ENCODE data around the gene COL4A2.

Gene COL4A2

GRCh38 chr13:110454956-110455355, 147.9 kb downstream of the COL4A2 start:
- no peak for DNase-seq (ENCODE audit: low spot score in 2 of 2)
- Histone ChIP-seq H3K9me3 (no peaks in the 10 kb centered on the region), H3K4me3 (no peak overlapping the region), H3K36me3 (replicated peaks) (no peaks in the 10 kb centered on the region), H3K4me1 (no peaks in the 10 kb centered on the region; the same call in 1 of the 2 replicates), H3K27me3 (ENCODE audit: low read depth) (no peaks in the 10 kb centered on the region)
- in situ Hi-C loops (cut with MboI; ENCODE audit: low sequenced_read_pairs): no loop called here

- H3K9me3 ChIP-seq: no peaks in the 10 kb centered on the region
- H3K36me3 ChIP-seq (replicated peaks): no peaks in the 10 kb centered on the region
- H3K4me3 ChIP-seq: no peak overlapping the region
- no peaks in the 10 kb centered on the region for H3K27me3 ChIP-seq (ENCODE audit: low read depth)
- no peaks in the 10 kb centered on the region; the same call in 1 of the 2 replicates for H3K4me1 ChIP-seq
- in situ Hi-C loops (cut with MboI; ENCODE audit: low sequenced_read_pairs): no loop called here
- no peak for DNase-seq (ENCODE audit: low spot score in 2 of 2)
These were observed 148.4 kb downstream of the COL4A2 start for GRCh38 chr13:110455444-110455843.

- Histone ChIP-seq H3K4me3 (no peak overlapping the region), H3K36me3 (replicated peaks) (no peaks in the 10 kb centered on the region), H3K9me3 (no peaks in the 10 kb centered on the region), H3K27me3 (ENCODE audit: low read depth) (no peaks in the 10 kb centered on the region), H3K4me1 (no peaks in the 10 kb centered on the region; the same call in 1 of the 2 replicates)
- peak; percentile 90 to 92 for DNase-seq (ENCODE audit: low spot score in 2 of 2)
- in situ Hi-C loops (cut with MboI; ENCODE audit: low sequenced_read_pairs): no loop called here
These were observed 148.9 kb downstream of the COL4A2 start for GRCh38 chr13:110455941-110456340.

- Histone ChIP-seq H3K9me3 (no peaks in the 10 kb centered on the region), H3K4me3 (no peak overlapping the region), H3K27me3 (ENCODE audit: low read depth) (no peaks in the 10 kb centered on the region), H3K4me1 (no peaks in the 10 kb centered on the region; the same call in 1 of the 2 replicates), H3K36me3 (replicated peaks) (no peaks in the 10 kb centered on the region)
- in situ Hi-C loops (cut with MboI; ENCODE audit: low sequenced_read_pairs): no loop called here
- no peak for DNase-seq (ENCODE audit: low spot score in 2 of 2)
These were observed 149.5 kb downstream of the COL4A2 start for GRCh38 chr13:110456550-110456949.

- in situ Hi-C loops (cut with MboI; ENCODE audit: low sequenced_read_pairs): no loop called here
- no peaks in the 10 kb centered on the region for H3K9me3 ChIP-seq
- no peak overlapping the region for H3K4me3 ChIP-seq
- no peak for DNase-seq (ENCODE audit: low spot score in 2 of 2)
- H3K27me3 ChIP-seq (ENCODE audit: low read depth): no peaks in the 10 kb centered on the region
- H3K36me3 ChIP-seq (replicated peaks): no peaks in the 10 kb centered on the region
- no peaks in the 10 kb centered on the region; the same call in 1 of the 2 replicates for H3K4me1 ChIP-seq
These were observed 150.3 kb downstream of the COL4A2 start for GRCh38 chr13:110457361-110457760.

- no peaks in the 10 kb centered on the region for H3K27me3 ChIP-seq (ENCODE audit: low read depth)
- H3K4me1 ChIP-seq: no peaks in the 10 kb centered on the region; the same call in 1 of the 2 replicates
- H3K36me3 ChIP-seq (replicated peaks): no peaks in the 10 kb centered on the region
- in situ Hi-C loops (cut with MboI; ENCODE audit: low sequenced_read_pairs): no loop called here
- DNase-seq (ENCODE audit: low spot score in 2 of 2): no peak
- no peak overlapping the region for H3K4me3 ChIP-seq
- H3K9me3 ChIP-seq: no peaks in the 10 kb centered on the region
These were observed 150.9 kb downstream of the COL4A2 start for GRCh38 chr13:110458017-110458416.

GRCh38 chr13:110458594-110459365, 151.7 kb downstream of the COL4A2 start:
- DNase-seq (ENCODE audit: low spot score in 2 of 2): no peak
- Histone ChIP-seq H3K4me3 (no peak overlapping the region), H3K9me3 (no peaks in the 10 kb centered on the region), H3K36me3 (replicated peaks) (no peaks in the 10 kb centered on the region), H3K27me3 (ENCODE audit: low read depth) (no peaks in the 10 kb centered on the region), H3K4me1 (no peaks in the 10 kb centered on the region; the same call in 1 of the 2 replicates)
- in situ Hi-C loops (cut with MboI; ENCODE audit: low sequenced_read_pairs): no loop called here

- Histone ChIP-seq H3K36me3 (replicated peaks) (no peaks in the 10 kb centered on the region), H3K9me3 (no peaks in the 10 kb centered on the region), H3K4me3 (no peak overlapping the region), H3K4me1 (no peaks in the 10 kb centered on the region; the same call in none of the 2 replicates), H3K27me3 (ENCODE audit: low read depth) (no peaks in the 10 kb centered on the region)
- in situ Hi-C loops (cut with MboI; ENCODE audit: low sequenced_read_pairs): no loop called here
- no peak for DNase-seq (ENCODE audit: low spot score in 2 of 2)
These were observed 155.0 kb downstream of the COL4A2 start for GRCh38 chr13:110462091-110462490.

GRCh38 chr13:110463156-110463555, 156.1 kb downstream of the COL4A2 start:
- in situ Hi-C loops (cut with MboI; ENCODE audit: low sequenced_read_pairs): no loop called here
- no peak for DNase-seq (ENCODE audit: low spot score in 2 of 2)
- H3K27me3 ChIP-seq (ENCODE audit: low read depth): no peaks in the 10 kb centered on the region
- H3K4me1 ChIP-seq: no peaks in the 10 kb centered on the region; the same call in none of the 2 replicates
- H3K9me3 ChIP-seq: no peaks in the 10 kb centered on the region
- H3K36me3 ChIP-seq (replicated peaks): no peaks in the 10 kb centered on the region
- no peak overlapping the region for H3K4me3 ChIP-seq

- Histone ChIP-seq H3K4me3 (no peak overlapping the region), H3K9me3 (no peaks in the 10 kb centered on the region), H3K27me3 (ENCODE audit: low read depth) (no peaks in the 10 kb centered on the region), H3K4me1 (no peaks in the 10 kb centered on the region; the same call in none of the 2 replicates), H3K36me3 (replicated peaks) (no peaks in the 10 kb centered on the region)
- DNase-seq (ENCODE audit: low spot score in 2 of 2): no peak
- in situ Hi-C loops (cut with MboI; ENCODE audit: low sequenced_read_pairs): no loop called here
These were observed 156.9 kb downstream of the COL4A2 start for GRCh38 chr13:110463871-110464510.

- no peaks in the 10 kb centered on the region; the same call in none of the 2 replicates for H3K4me1 ChIP-seq
- no peaks in the 10 kb centered on the region for H3K36me3 ChIP-seq (replicated peaks)
- DNase-seq (ENCODE audit: low spot score in 2 of 2): no peak
- no peaks in the 10 kb centered on the region for H3K9me3 ChIP-seq
- no peak overlapping the region for H3K4me3 ChIP-seq
- in situ Hi-C loops (cut with MboI; ENCODE audit: low sequenced_read_pairs): no loop called here
- H3K27me3 ChIP-seq (ENCODE audit: low read depth): no peaks in the 10 kb centered on the region
These were observed 157.7 kb downstream of the COL4A2 start for GRCh38 chr13:110464556-110465333.

GRCh38 chr13:110465696-110466095, 158.6 kb downstream of the COL4A2 start:
- Histone ChIP-seq H3K27me3 (ENCODE audit: low read depth) (no peaks in the 10 kb centered on the region), H3K4me1 (no peaks in the 10 kb centered on the region; the same call in none of the 2 replicates), H3K9me3 (no peaks in the 10 kb centered on the region), H3K4me3 (no peak overlapping the region), H3K36me3 (replicated peaks) (no peaks in the 10 kb centered on the region)
- DNase-seq (ENCODE audit: low spot score in 2 of 2): no peak
- in situ Hi-C loops (cut with MboI; ENCODE audit: low sequenced_read_pairs): no loop called here

- no peaks in the 10 kb centered on the region for H3K36me3 ChIP-seq (replicated peaks)
- in situ Hi-C loops (cut with MboI; ENCODE audit: low sequenced_read_pairs): no loop called here
- H3K9me3 ChIP-seq: no peaks in the 10 kb centered on the region
These were observed 159.3 kb downstream of the COL4A2 start for GRCh38 chr13:110466266-110466915.

More at GRCh38 chr13:110466266-110466915, 159.3 kb downstream of the COL4A2 start:
- peak in 1 of 2 experiments; percentile 33 for DNase-seq (ENCODE audit: low spot score in 2 of 2)
- Histone ChIP-seq H3K27me3 (ENCODE audit: low read depth) (no peaks in the 10 kb centered on the region), H3K4me1 (no peaks in the 10 kb centered on the region; the same call in none of the 2 replicates), H3K4me3 (no peak overlapping the region)
